Loucy (cell line): ENCODE results near the gene LRRC26.

Experiments used
- EZH2phosphoT487 ChIP-seq: fragments of 200-600 bp; IDR thresholded peaks from 2 replicates; pipeline ENCODE4 v1.6.1; 2018; ENCODE audit warnings: antibody characterized with exemption, mild to moderate bottlenecking, moderate library complexity, borderline replicate concordance
- TF ChIP-seq, protein P1 (sequence below): fragments of 200-600 bp; sonication (generic); conservative IDR thresholded peaks from 2 replicates; pipeline ENCODE4 v1.5.1; 2014; ENCODE audit warnings: mild to moderate bottlenecking, antibody characterized with exemption, low read length

DNA sequence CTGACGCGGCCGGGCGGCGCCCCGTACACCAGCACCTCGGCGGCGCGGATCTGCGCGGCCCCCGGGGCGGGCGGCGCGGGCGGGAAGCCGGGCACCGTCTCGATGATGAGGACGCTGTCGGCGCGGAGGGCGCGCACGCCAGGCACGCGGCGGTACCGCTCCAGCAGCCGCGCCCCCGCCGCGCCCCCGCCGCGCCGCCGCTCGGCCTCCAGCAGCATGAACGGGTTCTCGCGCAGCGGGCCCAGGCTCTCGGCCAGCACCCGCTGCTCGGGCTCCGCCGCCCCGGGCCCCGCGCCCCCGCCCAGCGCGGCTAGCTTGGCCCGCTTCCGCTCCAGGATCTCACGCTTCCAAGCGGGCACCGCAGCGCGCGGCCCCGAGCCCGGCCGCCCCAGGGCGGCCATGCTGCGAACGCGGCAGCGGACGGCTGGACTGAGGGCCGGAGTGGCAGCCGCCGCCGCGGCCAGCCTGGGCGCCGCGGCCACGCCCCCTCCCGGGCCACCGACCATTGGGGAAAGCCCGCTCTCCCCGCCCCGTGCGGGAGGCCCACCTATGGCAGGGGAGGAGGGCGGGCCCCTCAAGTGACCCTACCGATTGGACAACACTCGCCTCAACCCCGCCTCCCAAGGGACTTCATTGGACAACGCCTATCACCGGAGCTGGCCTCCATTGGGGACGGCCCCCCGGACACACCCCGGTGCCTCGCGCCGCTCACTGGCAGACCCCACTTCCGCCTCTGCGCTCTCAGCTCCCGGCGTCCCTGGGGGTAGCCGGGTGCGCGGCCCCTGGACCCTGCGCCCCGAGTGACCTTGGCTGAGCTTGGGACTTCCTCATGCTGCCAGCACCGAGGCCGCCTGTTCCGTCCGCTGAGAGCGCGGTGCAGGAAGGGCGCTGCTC, 30.7 kb upstream of the LRRC26 start, which contains the start of gene TPRN:
- TF ChIP-seq, protein P1, sequence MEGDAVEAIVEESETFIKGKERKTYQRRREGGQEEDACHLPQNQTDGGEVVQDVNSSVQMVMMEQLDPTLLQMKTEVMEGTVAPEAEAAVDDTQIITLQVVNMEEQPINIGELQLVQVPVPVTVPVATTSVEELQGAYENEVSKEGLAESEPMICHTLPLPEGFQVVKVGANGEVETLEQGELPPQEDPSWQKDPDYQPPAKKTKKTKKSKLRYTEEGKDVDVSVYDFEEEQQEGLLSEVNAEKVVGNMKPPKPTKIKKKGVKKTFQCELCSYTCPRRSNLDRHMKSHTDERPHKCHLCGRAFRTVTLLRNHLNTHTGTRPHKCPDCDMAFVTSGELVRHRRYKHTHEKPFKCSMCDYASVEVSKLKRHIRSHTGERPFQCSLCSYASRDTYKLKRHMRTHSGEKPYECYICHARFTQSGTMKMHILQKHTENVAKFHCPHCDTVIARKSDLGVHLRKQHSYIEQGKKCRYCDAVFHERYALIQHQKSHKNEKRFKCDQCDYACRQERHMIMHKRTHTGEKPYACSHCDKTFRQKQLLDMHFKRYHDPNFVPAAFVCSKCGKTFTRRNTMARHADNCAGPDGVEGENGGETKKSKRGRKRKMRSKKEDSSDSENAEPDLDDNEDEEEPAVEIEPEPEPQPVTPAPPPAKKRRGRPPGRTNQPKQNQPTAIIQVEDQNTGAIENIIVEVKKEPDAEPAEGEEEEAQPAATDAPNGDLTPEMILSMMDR, result no peak
- no peak for TF ChIP-seq EZH2phosphoT487
